Lower leg skin (tissue), 3 donors: ENCODE results near the gene UBFD1.

ENCODE experiments used
- CTCF ChIP-seq, 3 donors: fragments of 450-650 bp; IDR thresholded peaks; one replicate each; pipeline ENCODE4 v1.5.1; 2016; ENCODE audit warnings: antibody characterized with exemption in 3 of 3, mild to moderate bottlenecking in 3 of 3, moderate library complexity in 2 of 3
- POLR2A ChIP-seq, 2 donors: fragments of 450-650 bp; IDR thresholded peaks; one replicate each; pipeline ENCODE4 v1.6.1; 2016 to 2017; ENCODE audit warnings: antibody characterized with exemption in 2 of 2, mild to moderate bottlenecking in 1 of 2, moderate library complexity in 1 of 2

GRCh38 chr16:23527961-23528643, 29.4 kb upstream of the UBFD1 start:
- no peak for TF ChIP-seq POLR2A (IDR thresholded peaks at IDR 0.05)
- no peak for TF ChIP-seq CTCF (IDR thresholded peaks at IDR 0.05)
